A549 (cell line): ENCODE results near the gene GRIA3. TPM values are rescaled to one million over a fixed set of nuclear protein-coding genes. Genes with fewer than 3 reads are reported as not detected.

Experiments used
- ATAC-seq, 2 experiments: fragments of 200-7000 bp in 1 of 2; fragments of >200 bp in 1 of 2; cut with Nextera tagmentation in 1 of 2; cut with Tn5 transposase in 1 of 2; 3 replicates each; pipeline versions ENCODE4 v1.8.0 to v1.9.1; 2018 to 2020; ENCODE audit warnings: mild to moderate bottlenecking in 1 of 2, moderate library complexity in 1 of 2
- CTCF ChIA-PET: fragments of 300-600 bp; sonication (Branson Sonifier 250); formaldehyde crosslinking; extraction: SDS; loops from one replicate; lab custom pipeline; 2021; ENCODE audit warnings: antibody characterized with exemption, inconsistent platforms; lab: Yijun Ruan, JAX
- POLR2A ChIA-PET: fragments of 350-600 bp; formaldehyde crosslinking; extraction: SDS; loops from one replicate; lab custom pipeline; 2021; ENCODE audit warnings: antibody characterized with exemption, inconsistent platforms; lab: Yijun Ruan, JAX
- DNase-seq, 2 experiments: peaks; one replicate each; pipeline versions ENCODE4 v3.0.0 to v3.0.0-alpha.2; 2011 to 2016; ENCODE audit warnings: low read depth in 1 of 2, low spot score in 1 of 2
- FAIRE-seq: peaks from 2 replicates; lab custom pipeline; 2011; peaks lifted over from hg19 to GRCh38; lab: Jason Lieb, UNC
- H3K27ac ChIP-seq, 2 experiments: fragments of >200 bp; sonication (Bioruptor Twin); formaldehyde crosslinking; 3 replicates each; pipeline ENCODE4 v1.5.1; 2016 to 2017
- H3K4me1 ChIP-seq: fragments of >200 bp; sonication (Bioruptor Twin); formaldehyde crosslinking; 3 replicates; pipeline ENCODE4 v1.6.1; 2016
- H3K4me2 ChIP-seq: fragments of >200 bp; sonication (Bioruptor Twin); formaldehyde crosslinking; 3 replicates; pipeline ENCODE4 v1.6.1; 2016
- H3K4me3 ChIP-seq: fragments of >200 bp; sonication (Bioruptor Twin); formaldehyde crosslinking; 3 replicates; pipeline ENCODE4 v1.5.1; 2016
- H3K9me3 ChIP-seq: fragments of >200 bp; sonication (Bioruptor Twin); formaldehyde crosslinking; 3 replicates; pipeline ENCODE4 v1.6.1; 2016
- ATOH8 ChIP-seq: fragments of 250-450 bp; sonication (Bioruptor Pico); IDR thresholded peaks from 2 replicates; pipeline ENCODE4 v1.5.0; 2020; ENCODE audit warnings: low read depth, mild to moderate bottlenecking, moderate library complexity
- CHD2 ChIP-seq: fragments of 150-350 bp; IDR thresholded peaks from 2 replicates; pipeline ENCODE4 v1.6.1; 2014; ENCODE audit warnings: low read length; ENCODE audit not compliant: partially characterized antibody
- CTCF ChIP-seq: fragments of >200 bp; sonication (Bioruptor Twin); formaldehyde crosslinking; IDR thresholded peaks from 3 replicates; pipeline ENCODE4 v1.5.1; 2016
- E2F6 ChIP-seq: IDR thresholded peaks from 2 replicates; pipeline ENCODE4 v1.6.1; 2012; ENCODE audit warnings: low read depth, borderline replicate concordance
- EHF ChIP-seq: fragments of 250-450 bp; sonication (Bioruptor Pico); IDR thresholded peaks from 2 replicates; pipeline ENCODE4 v1.5.0; 2020; ENCODE audit warnings: mild to moderate bottlenecking
- HDAC2 ChIP-seq: fragments of 200-600 bp; sonication (generic); IDR thresholded peaks from 2 replicates; pipeline ENCODE4 v1.6.1; 2016
- HES2 ChIP-seq: fragments of >200 bp; sonication (Bioruptor Twin); formaldehyde crosslinking; IDR thresholded peaks from 2 replicates; pipeline ENCODE4 v1.6.1; 2016
- HEYL ChIP-seq: fragments of 250-450 bp; sonication (Bioruptor Pico); IDR thresholded peaks from 2 replicates; pipeline ENCODE4 v1.8.0; 2021; ENCODE audit warnings: mild to moderate bottlenecking, moderate library complexity
- HMGXB4 ChIP-seq: fragments of 250-450 bp; sonication (Bioruptor Pico); IDR thresholded peaks from 2 replicates; pipeline ENCODE4 v1.5.0; 2021; ENCODE audit warnings: mild to moderate bottlenecking, moderate library complexity, borderline replicate concordance
- HOXA7 ChIP-seq: fragments of 250-450 bp; sonication (Bioruptor Pico); IDR thresholded peaks from 2 replicates; pipeline ENCODE4 v1.5.0; 2020; ENCODE audit warnings: mild to moderate bottlenecking, moderate library complexity
- HOXB13 ChIP-seq: fragments of 250-450 bp; sonication (Bioruptor Pico); IDR thresholded peaks from 2 replicates; pipeline ENCODE4 v1.5.0; 2020; ENCODE audit warnings: low read depth, mild to moderate bottlenecking, moderate library complexity
- HOXB5 ChIP-seq: fragments of 250-450 bp; sonication (Bioruptor Pico); IDR thresholded peaks from 2 replicates; pipeline ENCODE4 v1.5.0; 2020; ENCODE audit warnings: mild to moderate bottlenecking, moderate library complexity
- JUNB ChIP-seq: fragments of >200 bp; sonication (Bioruptor Twin); formaldehyde crosslinking; IDR thresholded peaks from 2 replicates; pipeline ENCODE4 v1.6.1; 2016
- KDM5A ChIP-seq: fragments of 200-600 bp; sonication (generic); IDR thresholded peaks from 2 replicates; pipeline ENCODE4 v1.6.1; 2016; ENCODE audit warnings: antibody characterized with exemption, mild to moderate bottlenecking
- MAFK ChIP-seq: fragments of 450-650 bp; IDR thresholded peaks from 2 replicates; pipeline ENCODE4 v1.6.1; 2014; ENCODE audit not compliant: partially characterized antibody
- MYC ChIP-seq: IDR thresholded peaks from 2 replicates; pipeline ENCODE4 v1.6.1; 2012; ENCODE audit warnings: mild to moderate bottlenecking, inconsistent platforms, low read length, improper control_type of control experiment, borderline replicate concordance
- NFE2L2 ChIP-seq: fragments of 150-350 bp; conservative IDR thresholded peaks from 2 replicates; pipeline ENCODE4 v1.6.1; 2014; ENCODE audit warnings: low read length
- NPAS2 ChIP-seq: fragments of 250-450 bp; sonication (Bioruptor Pico); IDR thresholded peaks from 2 replicates; pipeline ENCODE4 v1.8.0; 2022; ENCODE audit warnings: mild to moderate bottlenecking, moderate library complexity, borderline replicate concordance
- NR3C1 ChIP-seq: fragments of >200 bp; sonication (Bioruptor Twin); formaldehyde crosslinking; IDR thresholded peaks from 3 replicates; pipeline ENCODE4 v1.6.1; 2017
- PBX3 ChIP-seq: IDR thresholded peaks from 2 replicates; pipeline ENCODE4 v1.6.1; 2012
- POLR2AphosphoS2 ChIP-seq: conservative IDR thresholded peaks from 2 replicates; pipeline ENCODE4 v1.6.1; 2012; ENCODE audit warnings: low read length, improper control_type of control experiment, inconsistent platforms
- RAD21 ChIP-seq, 2 experiments: fragments of >200 bp in 1 of 2; sonication (Bioruptor Twin) in 1 of 2; formaldehyde crosslinking in 1 of 2; IDR thresholded peaks in 1 of 2; conservative IDR thresholded peaks in 1 of 2; 2 replicates in 1 of 2; 3 replicates in 1 of 2; pipeline ENCODE4 v1.6.1; 2012 to 2018; ENCODE audit warnings: inconsistent platforms in 1 of 2
- RARB ChIP-seq: fragments of 250-450 bp; sonication (Bioruptor Pico); IDR thresholded peaks from 2 replicates; pipeline ENCODE4 v1.8.0; 2021; ENCODE audit warnings: mild to moderate bottlenecking, moderate library complexity
- RCOR1 ChIP-seq: fragments of 150-350 bp; IDR thresholded peaks from 2 replicates; pipeline ENCODE4 v1.6.1; 2014; ENCODE audit warnings: antibody characterized with exemption, low read length, low read depth
- RFX5 ChIP-seq: fragments of 450-650 bp; IDR thresholded peaks from 2 replicates; pipeline ENCODE4 v1.7.1; 2014; ENCODE audit warnings: antibody characterized with exemption, mild to moderate bottlenecking, moderate library complexity
- RNF2 ChIP-seq: fragments of 200-600 bp; sonication (generic); IDR thresholded peaks from 2 replicates; pipeline ENCODE4 v1.6.1; 2016; ENCODE audit warnings: low read depth, mild to moderate bottlenecking, antibody characterized with exemption, moderate library complexity, borderline replicate concordance
- TP53 ChIP-seq: fragments of 250-450 bp; sonication (Bioruptor Pico); IDR thresholded peaks from 2 replicates; pipeline ENCODE4 v1.5.0; 2021; ENCODE audit warnings: mild to moderate bottlenecking, moderate library complexity
- USF2 ChIP-seq: fragments of 450-650 bp; IDR thresholded peaks from 2 replicates; pipeline ENCODE4 v1.6.1; 2014; ENCODE audit warnings: antibody characterized with exemption
- ZNF302 ChIP-seq: fragments of 250-450 bp; sonication (Bioruptor Pico); IDR thresholded peaks from 2 replicates; pipeline ENCODE4 v1.9.0; 2021; ENCODE audit warnings: inconsistent platforms, mild to moderate bottlenecking, moderate library complexity
- WGBS: methylation state at CpG from one replicate; pipeline ENCODE4 v1.1.6; 2017; ENCODE audit errors: missing lambda C conversion rate; 5-methylcytosine and 5-hydroxymethylcytosine counted together
- polyA plus RNA-seq, 4 experiments: library from polyadenylated mRNA; depleted of rRNA in 3 of 4; stranded (reverse); fragments of >200 nt; fragmentation: RNase III in 1 of 4; extraction: RNeasy Plus Mini Kit Qiagen cat#74134 plus additional on column Dnase treatment in 1 of 4; gene quantifications; 2 replicates in 3 of 4; 3 replicates in 1 of 4; pipeline ENCODE4 v1.2.3, GENCODE V29; 2011 to 2017

Gene GRIA3
- polyA plus RNA-seq, 2 of the 4 experiments (the other 2 are of a cell fraction) = not detected

- Histone ChIP-seq H3K27ac (no peak overlapping the region), H3K4me3 (no peak overlapping the region), H3K4me2 (no peak overlapping the region), H3K9me3 (no peaks in the 10 kb centered on the region), H3K4me1 (no peaks in the 10 kb centered on the region)
- ATAC-seq (no peak), FAIRE-seq (no peak), DNase-seq (no peak)
- ChIA-PET POLR2A (no interaction called here), CTCF (no interaction called here)
- 82% methylated on average over 2 of the region's 2 CpGs for WGBS
- TF ChIP-seq E2F6 (no peak), TP53 (no peak), RARB (CRISPR knock-in tag) (no peak), KDM5A (no peak), ZNF302 (CRISPR knock-in tag) (no peak), HOXA7 (CRISPR knock-in tag) (no peak), JUNB (no peak), USF2 (no peak), MYC (no peak), HEYL (CRISPR knock-in tag) (no peak), NR3C1 (no peak), HMGXB4 (CRISPR knock-in tag) (no peak), CTCF (no peak), RCOR1 (no peak), HES2 (no peak), NPAS2 (CRISPR knock-in tag) (no peak), POLR2AphosphoS2 (no peak), MAFK (no peak)
Measured at GRCh38 chrX:123486297-123486696, 302.2 kb downstream of the GRIA3 start.

- ATAC-seq (no peak), DNase-seq (no peak), FAIRE-seq (no peak)
- ChIA-PET CTCF (no interaction called here), POLR2A (no interaction called here)
- 83% methylated on average over 1 of the region's 1 CpG for WGBS
- no peak overlapping the region for H3K27ac ChIP-seq
- no peak overlapping the region for H3K4me2 ChIP-seq
- no peaks in the 10 kb centered on the region for H3K4me1 ChIP-seq
- no peak overlapping the region for H3K4me3 ChIP-seq
- H3K9me3 ChIP-seq = no peaks in the 10 kb centered on the region
- no peak for TF ChIP-seq RNF2
- no peak for TF ChIP-seq HOXB13 (CRISPR knock-in tag)
- no peak for TF ChIP-seq POLR2AphosphoS2
- no peak for TF ChIP-seq EHF (CRISPR knock-in tag)
- no peak for TF ChIP-seq HDAC2
- TF ChIP-seq CHD2 = no peak
- TF ChIP-seq CTCF = no peak
- no peak for TF ChIP-seq HOXB5 (CRISPR knock-in tag)
- TF ChIP-seq RFX5 = no peak
- TF ChIP-seq ATOH8 (CRISPR knock-in tag) = no peak
- TF ChIP-seq RAD21 (conservative IDR thresholded peaks at IDR 0.05 in 1 of 2, IDR thresholded peaks at IDR 0.05 in 1 of 2) = no peak
- no peak for TF ChIP-seq KDM5A
- no peak for TF ChIP-seq NFE2L2
- no peak for TF ChIP-seq PBX3
- no peak for TF ChIP-seq MYC
Measured at GRCh38 chrX:123487236-123487635, 303.2 kb downstream of the GRIA3 start.
